Lung (tissue), 12 donors: ENCODE measurements around the gene ADAMTS18. TPM values are rescaled to one million over a fixed set of nuclear protein-coding genes. Genes with fewer than 3 reads are reported as not detected.

Source experiments
- ATAC-seq: fragments of 200-7000 bp; cut with Tn5 transposase; one replicate; pipeline ENCODE4 v1.9.1; 2020; ENCODE audit warnings: moderate number of reproducible peaks; ENCODE audit not compliant: insufficient read depth, low FRiP score
- DNase-seq, 3 donors: peaks; one replicate each; pipeline ENCODE4 v3.0.0-alpha.2; 2013 to 2017
- H3K27ac ChIP-seq, 2 donors: one replicate each; pipeline ENCODE4 v1.5.1; 2013; ENCODE audit warnings: mild to moderate bottlenecking in 2 of 2, moderate library complexity in 2 of 2, control low read depth in 1 of 2, inconsistent platforms in 1 of 2, low read depth in 1 of 2, low read length in 1 of 2
- H3K27me3 ChIP-seq, 3 donors: one replicate each; pipeline ENCODE4 v1.5.1; 2013; ENCODE audit warnings: low read length in 2 of 3; ENCODE audit not compliant: control insufficient read depth in 3 of 3, insufficient read depth in 3 of 3
- H3K36me3 ChIP-seq, 4 donors: one replicate each; pipeline ENCODE4 v1.5.1; 2013; ENCODE audit warnings: low read length in 4 of 4, mild to moderate bottlenecking in 1 of 4, moderate library complexity in 1 of 4; ENCODE audit not compliant: control insufficient read depth in 4 of 4, insufficient read depth in 4 of 4
- H3K4me1 ChIP-seq, 5 donors: one replicate each; pipeline ENCODE4 v1.5.1; 2013; ENCODE audit warnings: low read length in 5 of 5, mild to moderate bottlenecking in 2 of 5, moderate library complexity in 1 of 5; ENCODE audit not compliant: control insufficient read depth in 5 of 5, insufficient read depth in 5 of 5
- H3K4me3 ChIP-seq: one replicate; pipeline ENCODE4 v1.5.1; 2013; ENCODE audit warnings: mild to moderate bottlenecking, control low read depth, moderate library complexity
- H3K9ac ChIP-seq, 2 donors: one replicate each; pipeline ENCODE4 v1.5.1; 2013; ENCODE audit warnings: low read length in 2 of 2, control low read depth in 1 of 2; ENCODE audit not compliant: insufficient read depth in 1 of 2
- H3K9me3 ChIP-seq, 4 donors: one replicate each; pipeline ENCODE4 v1.5.1; 2013; ENCODE audit warnings: low read length in 3 of 4, mild to moderate bottlenecking in 1 of 4, moderate library complexity in 1 of 4; ENCODE audit not compliant: control insufficient read depth in 4 of 4, insufficient read depth in 3 of 4
- CTCF ChIP-seq: IDR thresholded peaks from 2 replicates; pipeline ENCODE4 v1.5.1; 2012; ENCODE audit warnings: mild to moderate bottlenecking; ENCODE audit errors: control extremely low read depth, extremely low read depth
- WGBS, 2 donors: extraction: QIAGEN DNeasy Blood & Tissue Kit; methylation state at CpG; one replicate each; pipeline ENCODE4 v1.1.7; 2013; 5-methylcytosine and 5-hydroxymethylcytosine counted together
- polyA plus RNA-seq, 2 donors: library from polyadenylated mRNA; stranded (reverse); fragments of 200-250 nt; gene quantifications; one replicate each; pipeline ENCODE4 v1.2.1, GENCODE V29; 2013
- total RNA-seq, 2 donors: library from RNA; depleted of rRNA in 1 of 2; stranded (reverse); fragments of >200 nt in 1 of 2; gene quantifications; one replicate each; pipeline ENCODE4 v1.2.1, GENCODE V29; 2014 to 2021
- donor health status: control.
- donor health status: control.
- donor health status: Bipolar disorder and iron deficiency.
- donor health status: healthy.
- donor health status: DM: yes; HTN: yes; CAD: no.

The ADAMTS18 gene
- total and polyA plus RNA-seq, 4 donors: 0.02 to 0.82 TPM; not detected in 2

GRCh38 chr16:77430360-77430759 lies 4.5 kb downstream of the ADAMTS18 start:
- DNase-seq (no peak), ATAC-seq (no peak)
- no peak overlapping the region for H3K4me3 ChIP-seq
- peaks cover 15 to 43% (median 34%) of the 10 kb centered on the region in 3 donors for H3K27me3 ChIP-seq
- no peak overlapping the region for H3K27ac ChIP-seq
- 93 to 95% methylated on average over 4 of the region's 4 CpGs for WGBS, 2 donors
- H3K9me3 ChIP-seq: peaks cover 0 to 5% (median 0%) of the 10 kb centered on the region in 4 donors
- no peak overlapping the region for H3K9ac ChIP-seq
- H3K36me3 ChIP-seq: no peaks in the 10 kb centered on the region
- H3K4me1 ChIP-seq: peaks cover 0 to 3% (median 0%) of the 10 kb centered on the region in 5 donors
- no peak for TF ChIP-seq CTCF

GRCh38 chr16:77424871-77425604 lies 9.8 kb downstream of the ADAMTS18 start:
- DNase-seq (no peak), ATAC-seq (no peak)
- Histone ChIP-seq H3K9me3 (peaks cover 0 to 3% (median 0%) of the 10 kb centered on the region in 4 donors), H3K9ac (no peak overlapping the region), H3K27ac (no peak overlapping the region), H3K36me3 (no peaks in the 10 kb centered on the region), H3K27me3 (peaks cover 0 to 6% (median 0%) of the 10 kb centered on the region in 3 donors), H3K4me3 (no peak overlapping the region), H3K4me1 (peaks cover 0 to 5% (median 0%) of the 10 kb centered on the region in 5 donors)
- TF ChIP-seq CTCF: no peak
- 86 to 92% methylated on average over 10 of the region's 10 CpGs for WGBS, 2 donors

GRCh38 chr16:77422196-77422784 lies 12.5 kb downstream of the ADAMTS18 start:
- Histone ChIP-seq H3K27me3 (no peaks in the 10 kb centered on the region), H3K4me1 (peaks cover 0 to 5% (median 0%) of the 10 kb centered on the region in 5 donors), H3K4me3 (no peak overlapping the region), H3K9ac (no peak overlapping the region), H3K27ac (no peak overlapping the region), H3K36me3 (no peaks in the 10 kb centered on the region), H3K9me3 (peaks cover 0 to 3% (median 1%) of the 10 kb centered on the region in 4 donors)
- WGBS, 2 donors: 93 to 95% methylated on average over 2 of the region's 2 CpGs
- no peak for ATAC-seq
- no peak for DNase-seq
- no peak for TF ChIP-seq CTCF
